Lower leg skin (tissue), 3 donors: ENCODE measurements around the gene HSPBP1.

Experiments used
- POLR2A ChIP-seq, 2 donors: fragments of 450-650 bp; IDR thresholded peaks; one replicate each; pipeline ENCODE4 v1.6.1; 2016 to 2017; ENCODE audit warnings: antibody characterized with exemption in 2 of 2, mild to moderate bottlenecking in 1 of 2, moderate library complexity in 1 of 2
- TF ChIP-seq, protein P1 (sequence below), 3 donors: fragments of 450-650 bp; IDR thresholded peaks; one replicate each; pipeline ENCODE4 v1.5.1; 2016; ENCODE audit warnings: antibody characterized with exemption in 3 of 3, mild to moderate bottlenecking in 3 of 3, moderate library complexity in 2 of 3

DNA sequence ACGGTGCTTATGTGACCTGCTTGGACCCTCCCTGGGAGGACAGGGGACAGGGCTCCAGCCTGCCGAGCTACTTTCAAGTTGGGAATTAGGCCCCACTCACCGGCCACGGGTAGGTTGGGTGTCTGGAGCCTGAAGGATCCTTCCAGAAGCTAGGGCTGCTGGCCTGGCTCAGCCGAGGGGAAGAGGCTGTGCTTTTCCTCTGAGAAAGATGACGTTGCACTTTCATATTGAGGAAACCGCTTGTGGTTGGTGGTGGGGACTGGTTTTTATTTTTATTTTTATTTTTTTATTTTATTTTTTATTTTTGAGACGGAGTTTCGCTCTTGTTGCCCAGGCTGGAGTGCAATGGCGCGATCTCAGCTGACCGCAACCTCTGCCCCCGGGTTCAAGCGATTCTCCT is 45.3 kb upstream of the HSPBP1 start, which contains the start of gene TMEM150B:
- TF ChIP-seq, protein P1, sequence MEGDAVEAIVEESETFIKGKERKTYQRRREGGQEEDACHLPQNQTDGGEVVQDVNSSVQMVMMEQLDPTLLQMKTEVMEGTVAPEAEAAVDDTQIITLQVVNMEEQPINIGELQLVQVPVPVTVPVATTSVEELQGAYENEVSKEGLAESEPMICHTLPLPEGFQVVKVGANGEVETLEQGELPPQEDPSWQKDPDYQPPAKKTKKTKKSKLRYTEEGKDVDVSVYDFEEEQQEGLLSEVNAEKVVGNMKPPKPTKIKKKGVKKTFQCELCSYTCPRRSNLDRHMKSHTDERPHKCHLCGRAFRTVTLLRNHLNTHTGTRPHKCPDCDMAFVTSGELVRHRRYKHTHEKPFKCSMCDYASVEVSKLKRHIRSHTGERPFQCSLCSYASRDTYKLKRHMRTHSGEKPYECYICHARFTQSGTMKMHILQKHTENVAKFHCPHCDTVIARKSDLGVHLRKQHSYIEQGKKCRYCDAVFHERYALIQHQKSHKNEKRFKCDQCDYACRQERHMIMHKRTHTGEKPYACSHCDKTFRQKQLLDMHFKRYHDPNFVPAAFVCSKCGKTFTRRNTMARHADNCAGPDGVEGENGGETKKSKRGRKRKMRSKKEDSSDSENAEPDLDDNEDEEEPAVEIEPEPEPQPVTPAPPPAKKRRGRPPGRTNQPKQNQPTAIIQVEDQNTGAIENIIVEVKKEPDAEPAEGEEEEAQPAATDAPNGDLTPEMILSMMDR (IDR thresholded peaks at IDR 0.05), result no peak
- no peak for TF ChIP-seq POLR2A (IDR thresholded peaks at IDR 0.05)
